MM.1S (cell line): Measurements from ENCODE around the gene DUSP7.

Experiments
- EZH2 ChIP-seq: fragments of 300-600 bp; sonication (generic); optimal IDR thresholded peaks from 2 replicates; pipeline ENCODE3; 2017; ENCODE audit warnings: low read depth, mild to moderate bottlenecking, antibody characterized with exemption, low read length, mixed read lengths
- EZH2phosphoT487 ChIP-seq: fragments of 300-600 bp; sonication (generic); IDR thresholded peaks from 2 replicates; pipeline ENCODE4 v1.6.1; 2018; ENCODE audit warnings: antibody characterized with exemption, low read length
- TF ChIP-seq, protein P1 (sequence below): fragments of 300-600 bp; sonication (generic); IDR thresholded peaks from 2 replicates; pipeline ENCODE4 v1.5.1; 2016; ENCODE audit warnings: antibody characterized with exemption, low read length, mixed read lengths

DNA sequence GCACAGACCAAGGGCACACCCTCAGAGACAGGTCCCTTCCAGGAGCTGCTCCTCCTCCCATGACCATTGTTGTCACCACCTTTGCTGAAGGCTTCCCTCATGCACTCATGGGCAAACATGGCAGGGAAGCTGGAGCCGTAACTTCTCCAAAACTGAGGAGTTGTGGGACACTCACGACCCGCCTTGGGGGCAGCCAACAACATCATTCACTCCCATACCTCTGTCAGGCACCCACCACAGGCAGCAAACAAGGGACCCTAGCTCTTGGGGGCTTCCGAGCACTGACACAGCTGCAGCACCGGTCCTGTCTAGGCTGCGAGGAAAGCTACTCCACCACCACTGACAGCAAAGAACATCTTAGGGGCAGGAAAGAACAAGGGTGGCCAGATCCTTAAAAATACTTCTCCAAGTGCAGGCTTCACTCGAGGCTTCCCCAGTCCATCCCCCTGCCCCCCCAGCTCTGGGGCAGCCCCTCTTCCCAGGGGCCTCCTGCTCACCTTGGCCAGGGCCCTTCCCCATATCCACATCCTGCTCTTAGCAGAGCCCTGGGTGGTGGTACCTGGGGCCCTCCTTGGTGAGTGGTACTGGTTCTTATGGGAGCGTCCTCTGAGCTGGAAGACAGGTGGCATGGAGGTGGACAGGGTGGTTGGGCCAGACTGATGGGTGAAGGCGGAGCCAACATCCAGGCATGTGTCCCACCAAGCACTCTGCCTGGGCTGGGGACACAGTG, 28.0 kb upstream of the DUSP7 start:
- TF ChIP-seq, protein P1, sequence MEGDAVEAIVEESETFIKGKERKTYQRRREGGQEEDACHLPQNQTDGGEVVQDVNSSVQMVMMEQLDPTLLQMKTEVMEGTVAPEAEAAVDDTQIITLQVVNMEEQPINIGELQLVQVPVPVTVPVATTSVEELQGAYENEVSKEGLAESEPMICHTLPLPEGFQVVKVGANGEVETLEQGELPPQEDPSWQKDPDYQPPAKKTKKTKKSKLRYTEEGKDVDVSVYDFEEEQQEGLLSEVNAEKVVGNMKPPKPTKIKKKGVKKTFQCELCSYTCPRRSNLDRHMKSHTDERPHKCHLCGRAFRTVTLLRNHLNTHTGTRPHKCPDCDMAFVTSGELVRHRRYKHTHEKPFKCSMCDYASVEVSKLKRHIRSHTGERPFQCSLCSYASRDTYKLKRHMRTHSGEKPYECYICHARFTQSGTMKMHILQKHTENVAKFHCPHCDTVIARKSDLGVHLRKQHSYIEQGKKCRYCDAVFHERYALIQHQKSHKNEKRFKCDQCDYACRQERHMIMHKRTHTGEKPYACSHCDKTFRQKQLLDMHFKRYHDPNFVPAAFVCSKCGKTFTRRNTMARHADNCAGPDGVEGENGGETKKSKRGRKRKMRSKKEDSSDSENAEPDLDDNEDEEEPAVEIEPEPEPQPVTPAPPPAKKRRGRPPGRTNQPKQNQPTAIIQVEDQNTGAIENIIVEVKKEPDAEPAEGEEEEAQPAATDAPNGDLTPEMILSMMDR: no peak
- TF ChIP-seq EZH2phosphoT487 (no peak), EZH2 (no peak)
